ENCODE data around the gene ALDH1L1.
"Not testable (repeated sequence)": the region's sequence is repeated elsewhere in the genome, so short reads cannot be mapped to it uniquely, and the experiment has no call there.

The ALDH1L1 gene

DNA sequence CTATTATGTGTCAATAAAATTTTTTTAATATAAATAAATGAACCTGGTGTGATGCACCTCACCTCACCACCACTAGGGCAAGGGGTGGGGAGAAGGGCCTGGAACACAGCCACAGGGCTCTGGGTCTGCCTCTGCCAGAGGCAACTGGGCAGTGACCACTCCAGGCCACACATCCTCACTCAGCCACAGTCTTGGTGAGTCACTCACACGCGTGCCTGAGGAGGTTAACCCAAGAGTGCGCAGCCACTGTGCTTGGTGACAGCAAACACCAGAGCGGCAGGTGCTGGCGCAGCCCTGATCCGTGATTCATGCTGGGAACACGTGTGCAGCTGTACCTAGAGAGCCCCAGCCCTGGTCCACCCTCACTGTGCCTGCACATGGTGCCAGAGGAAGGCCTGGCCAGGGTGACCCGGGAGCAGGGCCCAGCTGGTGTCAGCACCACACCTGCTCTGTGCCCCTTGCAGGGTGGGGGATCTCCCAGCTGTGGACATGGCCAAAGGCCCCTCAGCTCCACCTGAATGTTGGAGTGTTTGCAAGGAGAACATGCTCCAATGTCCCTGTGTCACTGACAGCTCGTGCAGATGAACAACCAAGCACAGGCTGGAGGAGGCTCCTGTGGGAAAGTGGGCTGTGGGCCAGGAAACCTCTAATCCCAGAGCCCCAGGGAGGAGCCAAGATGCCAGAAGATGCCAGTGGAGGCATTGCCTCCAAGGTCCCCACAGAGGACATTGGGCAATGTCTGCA lies 98.6 kb downstream of the ALDH1L1 start:
- peak in 1 of 14 donors; percentile 61 for DNase-seq

DNA sequence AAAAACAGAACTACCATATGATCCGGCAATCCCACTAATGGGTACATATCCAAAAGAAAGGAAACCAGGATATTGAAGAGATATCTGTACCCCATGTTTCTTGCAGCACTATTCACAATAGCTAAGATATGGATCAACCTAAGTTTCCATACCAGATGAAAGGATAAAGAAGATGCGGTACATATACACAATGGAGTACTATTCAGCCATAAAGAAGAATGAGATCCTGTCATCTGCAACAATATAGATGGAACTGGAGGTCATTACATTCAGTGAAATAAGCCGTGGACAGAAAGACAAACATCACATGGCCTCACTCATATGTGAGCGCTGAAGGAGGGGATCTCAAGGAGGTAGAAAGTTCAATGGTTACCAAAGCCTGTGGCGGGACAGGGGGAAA lies 99.4 kb downstream of the ALDH1L1 start:
- no peak for DNase-seq

DNA sequence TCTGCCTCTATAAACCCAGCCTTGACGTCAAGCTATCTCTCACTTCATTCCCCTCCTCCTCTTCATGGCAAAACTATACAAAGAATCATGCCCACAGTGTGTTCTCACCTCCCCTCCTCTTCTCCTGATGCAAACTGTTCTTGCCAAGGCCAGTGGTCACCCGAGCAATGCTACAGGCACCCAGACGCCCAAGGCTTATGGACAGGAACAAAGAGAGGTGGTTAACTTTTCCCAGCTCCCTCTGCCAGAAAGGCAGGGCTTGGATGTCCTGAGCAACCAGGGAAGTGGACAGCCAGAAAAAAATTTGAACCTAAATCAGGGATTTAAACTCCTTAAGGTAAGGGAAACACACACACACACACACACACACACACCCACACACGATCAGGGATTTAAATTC lies 101.5 kb downstream of the ALDH1L1 start:
- DNase-seq: no peak

- DNase-seq: no peak
These were observed 102.6 kb downstream of the ALDH1L1 start for GRCh38 chr3:126077754-126078153.

- no peak for DNase-seq
These were observed 104.2 kb downstream of the ALDH1L1 start for GRCh38 chr3:126076140-126076539.

DNA sequence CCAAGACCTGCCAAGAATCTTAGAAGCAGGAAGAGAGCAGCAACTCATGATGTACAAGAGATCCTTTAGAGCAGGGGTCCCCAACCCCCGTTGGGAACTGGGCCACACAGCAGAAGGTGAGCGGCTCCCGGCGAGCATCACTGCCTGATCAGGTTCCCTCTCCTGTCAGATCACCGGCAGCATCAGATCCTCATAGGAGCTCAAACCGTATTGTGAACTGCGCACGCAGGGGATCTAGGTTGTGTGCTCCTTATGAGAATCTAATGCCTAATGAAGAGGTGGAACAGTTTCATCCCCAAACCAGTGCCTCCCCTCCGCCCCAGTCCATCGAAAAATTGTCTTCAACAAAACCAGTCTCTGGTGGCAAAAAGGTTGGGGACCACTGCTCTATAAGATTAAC lies 110.2 kb downstream of the ALDH1L1 start:
- DNase-seq: no peak

- DNase-seq: no peak
These were observed 112.4 kb downstream of the ALDH1L1 start for GRCh38 chr3:126067959-126068358.

GRCh38 chr3:126066676-126067075 lies 113.7 kb downstream of the ALDH1L1 start:
- DNase-seq: not testable (repeated sequence)

DNA sequence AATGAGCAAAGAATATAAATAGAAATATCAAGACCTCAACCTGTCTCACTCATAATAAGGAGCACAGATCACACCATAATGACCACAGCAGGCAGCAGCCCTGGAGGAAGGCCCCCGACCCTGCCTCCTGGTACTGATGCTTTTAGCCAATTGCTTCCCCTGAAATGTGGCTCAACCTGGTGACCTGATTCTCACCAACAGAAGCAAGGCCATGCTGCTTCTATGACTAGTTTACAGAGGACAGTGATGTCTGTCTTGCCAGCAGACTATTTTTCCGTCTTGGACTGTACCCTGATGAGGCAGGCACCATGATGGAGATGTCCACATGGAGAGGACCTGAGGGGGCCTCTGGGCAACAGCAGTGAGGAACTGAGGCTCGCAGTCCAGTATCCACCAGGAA lies 114.5 kb downstream of the ALDH1L1 start:
- DNase-seq: no peak

GRCh38 chr3:126064627-126065258 lies 115.6 kb downstream of the ALDH1L1 start:
- peak in 1 of 14 donors; percentile 15 for DNase-seq

- DNase-seq: no peak
These were observed 116.9 kb downstream of the ALDH1L1 start for GRCh38 chr3:126063358-126063965.

- no peak for DNase-seq
These were observed 118.9 kb downstream of the ALDH1L1 start for GRCh38 chr3:126061301-126062032.

DNA sequence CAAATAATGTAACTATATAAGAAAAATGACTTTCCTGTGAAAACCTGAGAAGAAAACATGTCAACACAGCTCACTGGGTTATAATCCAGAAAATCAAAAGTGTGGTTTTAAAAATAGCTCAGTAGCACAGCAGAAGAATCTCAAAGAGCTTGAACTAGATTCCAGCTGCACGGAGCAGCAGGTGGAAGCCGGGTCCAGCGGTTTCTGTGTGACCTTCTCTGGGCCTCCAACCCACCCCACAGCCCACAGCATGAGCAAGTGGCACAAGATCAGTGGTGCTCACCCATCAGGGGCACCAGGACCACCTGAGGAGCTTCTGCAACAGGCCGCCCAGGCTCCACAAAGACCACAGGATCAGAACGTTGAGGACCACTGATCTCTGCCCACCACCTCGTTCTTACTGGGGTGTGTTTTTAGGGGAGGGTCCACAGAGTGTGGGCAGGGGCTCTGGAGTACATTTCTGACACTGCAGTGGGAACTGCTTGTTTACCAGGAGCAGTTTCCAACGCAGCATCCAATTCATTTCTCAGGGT lies 119.7 kb downstream of the ALDH1L1 start:
- DNase-seq: no peak

- DNase-seq: no peak
These were observed 121.7 kb downstream of the ALDH1L1 start for GRCh38 chr3:126058666-126059065.

DNA sequence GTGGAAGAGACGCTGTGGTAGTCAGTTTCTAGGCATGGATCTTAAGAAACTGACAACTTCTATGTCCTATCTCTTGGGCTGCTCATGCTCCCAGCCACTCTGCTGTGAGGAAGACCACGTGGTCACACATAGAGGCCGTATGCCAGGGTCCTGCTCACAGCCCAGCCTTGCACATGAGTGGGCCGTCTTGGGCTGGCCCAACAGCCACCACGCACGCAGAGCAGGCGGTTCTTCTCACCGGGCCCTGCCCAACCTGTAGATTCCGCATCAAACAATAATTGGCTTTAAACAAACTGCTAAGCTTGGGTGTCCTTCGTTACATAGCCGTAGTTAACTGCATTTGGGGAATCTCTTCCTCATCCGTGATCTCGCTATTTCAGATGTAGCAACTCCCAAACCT lies 122.5 kb downstream of the ALDH1L1 start:
- DNase-seq: peak in 1 of 14 donors; percentile 30

DNA sequence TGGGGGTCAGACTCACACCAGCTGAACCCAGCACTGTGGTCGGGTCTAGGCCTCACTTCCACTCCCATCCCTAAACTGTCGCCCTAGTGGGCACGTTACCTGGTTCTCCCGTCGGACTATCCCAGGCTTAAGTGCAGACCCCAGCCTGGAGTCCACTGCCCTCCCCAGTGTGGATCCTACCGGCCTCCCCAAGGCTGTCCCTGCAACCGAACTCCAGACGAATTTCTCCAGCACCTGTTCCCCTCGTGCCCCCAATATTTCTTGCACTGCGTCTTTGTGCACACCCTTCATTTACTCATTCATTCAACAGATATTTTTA lies 122.9 kb downstream of the ALDH1L1 start:
- no peak for DNase-seq

GRCh38 chr3:126056681-126057500 lies 123.5 kb downstream of the ALDH1L1 start:
- peak in 7 of 14 donors; percentile 14 to 85 (median 46) for DNase-seq

- DNase-seq: no peak
These were observed 124.3 kb downstream of the ALDH1L1 start for GRCh38 chr3:126056088-126056487.

DNA sequence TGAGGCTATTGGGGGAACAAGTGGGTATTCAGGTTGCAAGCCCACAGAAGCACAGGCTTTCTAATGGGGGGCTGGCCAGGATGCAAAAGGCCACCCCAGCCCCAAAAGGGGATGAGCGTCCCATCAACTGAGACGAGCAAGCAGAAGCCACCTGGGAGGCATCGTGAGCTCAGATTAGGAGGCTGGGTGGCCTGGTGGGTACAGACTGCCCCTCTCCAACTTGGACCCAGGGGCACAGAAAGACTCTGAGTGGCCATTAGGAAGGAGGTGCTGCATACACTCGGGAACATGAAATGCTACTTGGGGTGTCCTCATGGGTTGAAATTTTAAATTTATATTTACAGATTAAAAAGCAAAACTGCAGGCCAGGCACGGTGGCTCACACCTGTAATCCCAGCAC lies 125.5 kb downstream of the ALDH1L1 start:
- DNase-seq: no peak

- no peak for DNase-seq
These were observed 126.3 kb downstream of the ALDH1L1 start for GRCh38 chr3:126053949-126054569.

Measured in C1 segment of cervical spinal cord (tissue), 14 donors.